DMS53 (cell line): Measurements from ENCODE around the gene SLC27A3.

Source experiments
- DNase-seq: peaks from one replicate; lab custom pipeline; 2025; lab: John Stamatoyannopoulos, UW

The SLC27A3 gene, protein sequence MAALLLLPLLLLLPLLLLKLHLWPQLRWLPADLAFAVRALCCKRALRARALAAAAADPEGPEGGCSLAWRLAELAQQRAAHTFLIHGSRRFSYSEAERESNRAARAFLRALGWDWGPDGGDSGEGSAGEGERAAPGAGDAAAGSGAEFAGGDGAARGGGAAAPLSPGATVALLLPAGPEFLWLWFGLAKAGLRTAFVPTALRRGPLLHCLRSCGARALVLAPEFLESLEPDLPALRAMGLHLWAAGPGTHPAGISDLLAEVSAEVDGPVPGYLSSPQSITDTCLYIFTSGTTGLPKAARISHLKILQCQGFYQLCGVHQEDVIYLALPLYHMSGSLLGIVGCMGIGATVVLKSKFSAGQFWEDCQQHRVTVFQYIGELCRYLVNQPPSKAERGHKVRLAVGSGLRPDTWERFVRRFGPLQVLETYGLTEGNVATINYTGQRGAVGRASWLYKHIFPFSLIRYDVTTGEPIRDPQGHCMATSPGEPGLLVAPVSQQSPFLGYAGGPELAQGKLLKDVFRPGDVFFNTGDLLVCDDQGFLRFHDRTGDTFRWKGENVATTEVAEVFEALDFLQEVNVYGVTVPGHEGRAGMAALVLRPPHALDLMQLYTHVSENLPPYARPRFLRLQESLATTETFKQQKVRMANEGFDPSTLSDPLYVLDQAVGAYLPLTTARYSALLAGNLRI

DNA sequence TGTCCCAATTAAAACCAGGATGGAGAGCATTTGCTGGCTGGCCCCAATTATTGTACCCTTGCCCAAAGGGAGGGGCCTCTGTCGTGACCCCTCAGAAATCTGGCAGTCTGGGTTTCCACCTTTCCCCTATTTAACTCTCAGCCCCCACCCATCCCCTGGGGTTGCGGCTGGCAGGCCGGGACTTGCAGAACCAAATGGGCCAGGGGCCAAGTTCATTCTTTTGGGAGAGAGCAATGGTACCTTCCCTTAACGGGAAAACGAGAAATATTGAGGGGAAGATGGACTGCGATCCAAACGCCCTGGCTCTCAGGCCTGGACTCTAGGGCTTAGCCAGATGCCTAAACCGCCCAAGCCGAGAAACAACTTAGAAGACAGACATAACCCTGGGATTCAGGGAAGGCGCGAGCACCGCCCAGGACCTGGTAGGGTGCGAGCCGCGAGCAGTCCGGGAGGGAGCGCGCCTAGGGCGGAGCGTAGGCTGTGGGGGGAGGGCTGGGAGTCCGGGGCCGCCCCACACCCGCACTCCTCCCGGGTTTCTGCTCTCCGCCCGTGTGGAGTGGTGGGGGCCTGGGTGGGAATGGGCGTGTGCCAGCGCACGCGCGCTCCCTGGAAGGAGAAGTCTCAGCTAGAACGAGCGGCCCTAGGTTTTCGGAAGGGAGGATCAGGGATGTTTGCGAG, at the start of gene SLC27A3:
TSS of gene SLC27A3 (plus strand) at position 628 of the 678 bp plus-strand sequence. CDS start 91 bp downstream, outside the sequence.
- peak; percentile 84 for DNase-seq

DNA sequence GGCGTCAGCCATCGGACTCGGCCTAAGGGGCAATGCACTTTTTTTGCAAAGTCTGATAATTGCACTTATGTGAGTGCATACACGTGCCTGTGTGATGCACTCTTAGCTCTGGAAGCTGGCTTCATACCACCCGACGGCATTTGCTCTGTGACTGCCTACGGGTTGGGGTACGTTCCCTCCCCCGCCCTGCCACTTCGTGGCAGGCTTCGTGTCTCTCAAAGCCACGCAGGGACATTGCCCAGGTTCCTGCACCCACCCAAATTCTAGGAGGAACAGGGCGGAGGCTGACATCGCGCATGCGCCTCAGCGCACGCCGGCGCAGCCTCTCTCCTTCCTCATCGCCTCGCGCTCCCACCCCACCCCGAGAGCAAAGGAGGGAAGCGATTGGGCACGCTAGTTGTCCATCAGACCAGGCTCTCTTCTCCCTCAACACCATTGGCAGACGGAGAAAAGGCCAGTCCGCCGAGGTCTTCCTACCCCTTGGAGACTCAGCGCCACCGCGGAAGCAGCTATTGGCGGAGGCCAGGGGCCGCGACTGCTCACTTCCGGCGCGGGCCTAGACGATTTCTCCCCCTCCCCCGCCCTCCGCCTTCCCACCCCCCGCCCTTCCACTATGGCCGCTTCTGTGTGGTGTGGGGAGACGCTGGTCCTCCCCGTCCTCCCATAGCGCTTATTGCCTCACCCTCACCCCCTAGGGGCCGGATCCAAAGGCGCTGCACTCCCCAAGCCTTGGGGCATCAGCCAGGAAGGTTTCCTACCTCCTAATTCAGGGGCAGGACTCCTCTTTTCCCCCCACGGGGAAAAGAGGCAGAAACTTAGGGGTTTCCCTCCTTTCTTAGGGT, 47.5 kb upstream of the SLC27A3 start, which contains the start of gene INTS3:
TSS of gene INTS3 (plus strand) at position 588 of the 842 bp plus-strand sequence. CDS start 585 bp downstream, outside the sequence.
- DNase-seq = peak; percentile 100

DNA sequence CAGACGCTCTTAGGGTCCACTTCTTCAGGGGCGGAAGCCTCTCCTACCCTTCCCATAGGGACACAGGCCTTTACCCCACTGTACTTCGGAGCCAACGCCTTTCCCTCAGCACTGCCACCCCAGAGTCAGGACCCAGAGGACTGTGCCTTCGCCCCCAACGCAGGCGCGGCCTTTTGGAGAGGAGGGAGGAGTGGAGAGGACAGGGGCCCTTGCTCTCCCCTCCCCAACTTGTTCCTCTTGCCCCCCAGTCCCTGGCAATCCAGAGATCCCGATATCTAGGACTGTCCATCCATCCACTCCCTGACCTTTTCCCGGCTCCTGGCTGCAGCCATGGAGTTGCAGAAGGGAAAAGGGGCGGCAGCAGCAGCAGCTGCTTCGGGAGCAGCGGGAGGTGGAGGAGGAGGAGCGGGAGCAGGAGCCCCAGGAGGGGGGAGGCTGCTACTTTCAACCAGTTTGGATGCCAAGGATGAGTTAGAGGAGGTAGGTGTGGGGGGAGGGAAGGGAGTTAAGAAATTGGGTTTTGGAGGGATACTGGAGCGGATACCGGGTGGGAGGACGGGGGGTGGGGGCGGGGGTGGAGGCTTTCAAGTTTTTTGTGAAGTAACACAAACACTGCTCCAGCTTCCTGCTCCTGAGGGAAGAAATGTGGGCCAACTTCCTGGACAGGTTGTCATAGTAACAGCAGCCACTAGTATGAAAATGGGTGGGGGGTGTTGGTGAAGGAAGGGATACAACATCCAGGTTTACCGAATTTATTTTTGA, 46.7 kb upstream of the SLC27A3 start:
- peak; percentile 76 for DNase-seq

DNA sequence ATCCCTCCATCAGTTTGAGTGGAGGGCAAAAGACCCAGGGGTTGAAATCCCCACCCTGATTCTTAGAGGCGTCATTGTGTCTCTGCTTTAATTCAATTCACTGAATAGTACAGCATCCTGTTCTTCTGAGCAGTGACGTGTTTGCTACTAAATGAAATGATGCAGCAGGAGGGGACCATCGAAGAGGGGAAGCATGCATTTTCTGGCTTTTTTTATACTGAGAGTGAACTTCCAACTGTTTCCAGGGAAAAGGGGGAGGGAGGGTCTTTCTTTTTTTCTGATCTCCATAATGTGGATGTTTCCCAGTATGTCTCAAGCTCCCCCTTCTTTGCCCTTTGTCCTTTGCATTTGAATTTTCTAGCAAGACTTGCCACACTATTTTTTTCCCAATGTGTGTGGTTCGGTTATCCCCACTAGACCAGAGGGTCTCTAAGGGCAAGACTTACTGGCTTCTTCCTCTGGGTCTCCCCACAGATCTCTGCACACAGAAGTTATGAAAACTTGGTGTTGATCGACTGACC, 44.7 kb upstream of the SLC27A3 start:
- DNase-seq = no peak

DNA sequence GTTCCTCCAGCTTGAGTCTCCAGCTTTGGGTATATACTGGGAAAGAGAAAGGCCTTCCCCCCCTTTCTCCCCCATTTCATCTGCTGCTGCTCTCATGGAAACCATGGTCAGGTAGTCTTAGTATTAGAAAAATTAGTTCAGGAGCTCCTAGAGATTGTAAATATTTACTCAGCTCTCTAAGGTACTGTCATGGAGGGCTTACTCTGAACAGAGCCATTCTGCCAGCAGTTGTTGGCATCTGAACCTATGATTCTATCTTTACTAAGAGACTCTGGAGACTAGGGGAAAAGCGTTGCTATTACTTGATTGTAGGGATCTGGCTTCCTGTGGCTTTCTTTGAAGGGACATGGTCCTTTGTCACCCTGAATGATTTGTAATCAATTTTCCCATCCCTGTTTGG, 41.2 kb upstream of the SLC27A3 start:
- peak; percentile 86 for DNase-seq

DNA sequence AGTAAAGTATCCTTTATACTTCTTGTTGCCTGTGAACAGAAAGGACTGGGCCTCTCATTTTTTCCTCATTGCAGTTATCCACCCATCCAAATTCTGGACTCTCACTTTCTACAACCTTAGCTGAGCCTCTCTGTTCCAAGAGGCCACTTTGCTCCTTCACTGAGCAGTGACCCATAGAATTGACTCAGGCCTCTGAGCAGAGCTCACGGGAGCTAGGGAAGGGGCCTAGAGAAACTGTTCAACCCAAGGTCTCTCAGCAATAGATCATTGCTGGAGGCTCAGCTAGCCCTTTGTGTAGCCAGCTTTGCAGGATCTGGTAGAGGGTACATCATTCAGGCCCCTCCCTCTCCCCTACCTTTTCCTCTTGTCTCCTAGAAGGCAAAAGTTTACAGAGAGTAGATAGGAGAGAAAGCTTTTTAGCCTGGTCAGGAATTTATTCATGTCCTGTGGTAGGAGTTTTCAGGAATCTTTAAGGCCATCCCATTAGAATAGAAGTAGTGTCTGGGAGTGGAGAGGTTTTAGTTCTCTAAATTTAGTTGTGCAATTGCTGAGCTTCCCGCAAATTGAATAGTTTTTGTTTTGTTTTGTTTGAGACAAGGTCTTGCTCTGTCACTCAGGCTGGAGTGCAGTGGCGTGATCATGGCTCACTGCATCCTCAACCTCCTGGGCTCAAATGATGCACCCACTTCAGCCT, 40.7 kb upstream of the SLC27A3 start:
- peak; percentile 60 for DNase-seq

DNA sequence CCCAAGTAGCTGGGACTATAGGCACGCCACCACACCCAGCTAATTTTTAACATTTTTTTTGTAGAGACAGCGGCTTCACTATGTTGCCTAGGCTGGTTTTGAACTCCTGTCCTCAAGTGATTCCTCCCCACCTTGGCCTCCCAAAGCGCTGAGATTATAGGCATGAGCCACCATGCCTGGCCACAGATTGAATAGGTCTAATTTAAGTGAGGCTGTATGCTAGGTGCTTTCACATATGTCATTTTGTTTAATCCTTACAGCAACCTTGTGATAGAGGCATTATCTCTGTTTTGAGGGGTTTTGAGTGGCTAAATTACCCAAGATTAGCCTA, 40.2 kb upstream of the SLC27A3 start:
- no peak for DNase-seq

DNA sequence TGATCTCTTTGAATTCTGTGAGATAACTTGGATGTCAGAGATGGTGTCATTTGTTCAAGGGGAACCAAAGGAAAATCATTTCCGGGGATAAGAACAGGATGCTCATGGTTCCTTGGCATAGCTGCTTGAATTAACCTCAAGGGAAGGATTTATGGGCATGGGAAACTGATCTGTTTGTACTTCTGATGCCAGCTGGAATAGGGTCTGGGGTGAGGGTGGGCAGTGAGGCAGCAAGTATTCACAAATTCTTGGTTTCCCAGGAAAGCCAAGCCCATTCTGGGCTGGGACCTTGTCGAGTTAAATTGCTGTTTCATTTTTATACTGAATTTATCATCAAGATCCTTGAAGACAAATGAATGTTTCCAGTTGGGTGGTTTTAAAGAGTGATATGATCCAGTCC, 33.2 kb upstream of the SLC27A3 start:
- DNase-seq = peak; percentile 43

DNA sequence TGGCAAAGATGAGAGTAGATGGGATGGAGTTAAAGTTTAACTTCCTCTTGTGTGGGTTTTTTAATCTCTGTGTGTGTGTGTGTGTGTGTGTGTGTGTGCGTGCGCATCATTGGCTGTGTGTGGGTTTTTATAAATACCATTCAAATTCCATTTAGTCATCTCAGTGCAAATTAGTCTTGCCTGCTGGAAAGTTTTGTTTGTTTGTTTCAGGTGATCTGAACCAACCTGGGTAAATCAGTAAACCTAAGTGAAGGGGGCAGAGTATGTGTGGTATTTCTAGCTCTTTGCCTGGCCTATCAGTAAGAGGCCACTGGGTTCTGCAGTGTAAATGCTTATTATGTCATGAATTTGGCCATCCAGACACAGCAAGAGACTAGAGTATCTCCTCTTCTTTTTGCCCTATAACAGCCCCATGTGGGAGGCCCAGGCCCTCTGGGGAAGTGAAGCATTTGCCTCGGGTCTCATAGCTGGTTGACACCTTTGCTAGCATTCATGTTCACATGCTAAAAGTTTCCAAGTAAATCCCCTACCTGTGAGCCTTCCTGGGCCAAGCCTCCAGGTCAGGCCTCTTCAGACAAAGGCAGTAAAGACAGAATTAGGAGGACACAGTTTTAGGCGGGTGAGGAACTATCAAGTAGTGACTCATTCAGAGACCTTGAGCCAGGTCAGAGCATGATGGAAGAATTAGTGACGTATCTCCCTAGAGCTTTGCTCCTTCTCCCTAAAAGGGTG, 32.6 kb upstream of the SLC27A3 start:
- peak; percentile 72 for DNase-seq

DNA sequence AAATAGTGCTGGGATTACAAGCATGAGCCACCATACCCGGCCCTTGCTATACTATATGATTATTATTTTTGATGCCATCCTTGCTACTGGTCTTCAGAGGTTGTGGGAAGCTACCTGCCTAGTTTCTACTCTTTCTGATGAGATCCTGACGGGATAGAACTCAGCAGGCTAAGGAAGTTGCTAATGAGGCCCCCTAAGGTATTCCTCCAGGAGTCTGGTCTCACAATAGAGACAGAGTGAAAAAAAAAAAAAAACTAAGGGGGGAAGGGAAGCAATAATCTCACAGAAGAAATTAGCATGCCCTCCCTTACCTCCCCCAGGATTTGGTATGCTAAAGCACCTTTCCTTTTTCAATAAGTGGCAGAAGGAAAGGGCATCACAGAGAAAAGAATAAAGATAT, 29.8 kb upstream of the SLC27A3 start:
- DNase-seq = no peak

DNA sequence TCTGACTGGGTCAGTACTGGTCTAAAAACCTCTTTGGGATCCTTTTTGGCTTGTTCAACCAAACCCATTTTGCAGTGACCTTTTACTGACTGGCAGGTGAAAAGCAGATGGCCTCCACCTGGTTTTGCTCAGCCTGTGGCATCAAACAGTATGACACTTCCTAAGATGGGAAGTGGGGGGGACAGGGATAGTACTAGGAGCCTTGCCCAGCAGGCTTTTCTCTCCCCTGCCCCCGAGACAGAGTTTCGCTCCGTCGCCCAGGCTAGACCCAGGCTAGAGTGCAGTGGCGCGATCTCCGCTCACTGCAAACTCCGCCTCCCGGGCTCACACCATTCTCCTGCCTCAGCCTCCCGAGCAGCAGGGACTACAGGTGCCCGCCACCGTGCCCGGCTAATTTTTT, 29.0 kb upstream of the SLC27A3 start:
- DNase-seq = no peak

DNA sequence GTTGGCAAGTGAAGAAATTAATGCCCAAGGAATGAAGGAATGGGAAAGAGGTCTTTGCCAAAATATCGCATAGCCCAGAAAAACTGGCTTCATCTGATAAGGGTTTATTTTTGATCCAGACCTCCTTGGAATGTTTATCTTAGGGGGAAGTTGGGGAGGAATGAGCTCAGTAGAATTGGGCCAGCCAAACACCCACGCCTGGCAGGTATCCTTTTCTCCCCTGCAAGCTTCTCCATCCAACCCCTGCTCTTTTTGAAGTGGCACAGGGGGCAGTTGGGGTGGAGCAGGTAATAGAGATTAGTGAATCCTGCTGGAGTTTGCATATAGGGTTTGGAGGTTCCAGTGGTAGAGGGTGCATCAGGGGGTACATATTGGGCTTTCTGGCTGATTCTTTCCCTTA, 26.3 kb upstream of the SLC27A3 start:
- no peak for DNase-seq

DNA sequence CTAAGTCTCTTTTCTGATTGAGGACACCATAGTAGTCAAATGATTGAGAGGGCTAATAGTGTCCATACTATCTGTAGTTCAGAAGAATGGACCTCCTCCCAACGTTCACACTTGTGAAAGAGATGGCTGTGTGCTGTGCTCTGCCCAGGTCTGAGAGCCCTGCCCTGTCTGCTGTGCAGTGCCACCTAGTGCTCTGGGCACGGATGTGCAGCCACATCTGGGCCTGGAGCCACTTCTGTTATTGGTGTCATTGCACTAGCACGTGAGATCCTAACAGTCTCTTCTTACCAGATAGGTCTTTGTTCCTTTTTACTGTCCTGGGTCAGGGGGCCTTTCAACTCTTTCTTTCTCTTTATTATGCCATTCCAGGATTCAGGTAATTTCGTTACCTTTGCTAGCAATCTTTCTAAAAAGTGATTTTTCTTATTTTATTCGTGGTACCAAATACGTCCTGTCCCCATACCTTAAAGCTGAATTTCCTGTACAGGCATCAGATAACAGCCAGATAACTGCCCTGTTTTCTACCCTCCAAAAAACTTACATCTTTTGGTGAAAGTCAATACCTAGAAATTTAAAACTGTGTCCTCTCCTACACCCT, 25.7 kb upstream of the SLC27A3 start:
- DNase-seq = peak; percentile 91

DNA sequence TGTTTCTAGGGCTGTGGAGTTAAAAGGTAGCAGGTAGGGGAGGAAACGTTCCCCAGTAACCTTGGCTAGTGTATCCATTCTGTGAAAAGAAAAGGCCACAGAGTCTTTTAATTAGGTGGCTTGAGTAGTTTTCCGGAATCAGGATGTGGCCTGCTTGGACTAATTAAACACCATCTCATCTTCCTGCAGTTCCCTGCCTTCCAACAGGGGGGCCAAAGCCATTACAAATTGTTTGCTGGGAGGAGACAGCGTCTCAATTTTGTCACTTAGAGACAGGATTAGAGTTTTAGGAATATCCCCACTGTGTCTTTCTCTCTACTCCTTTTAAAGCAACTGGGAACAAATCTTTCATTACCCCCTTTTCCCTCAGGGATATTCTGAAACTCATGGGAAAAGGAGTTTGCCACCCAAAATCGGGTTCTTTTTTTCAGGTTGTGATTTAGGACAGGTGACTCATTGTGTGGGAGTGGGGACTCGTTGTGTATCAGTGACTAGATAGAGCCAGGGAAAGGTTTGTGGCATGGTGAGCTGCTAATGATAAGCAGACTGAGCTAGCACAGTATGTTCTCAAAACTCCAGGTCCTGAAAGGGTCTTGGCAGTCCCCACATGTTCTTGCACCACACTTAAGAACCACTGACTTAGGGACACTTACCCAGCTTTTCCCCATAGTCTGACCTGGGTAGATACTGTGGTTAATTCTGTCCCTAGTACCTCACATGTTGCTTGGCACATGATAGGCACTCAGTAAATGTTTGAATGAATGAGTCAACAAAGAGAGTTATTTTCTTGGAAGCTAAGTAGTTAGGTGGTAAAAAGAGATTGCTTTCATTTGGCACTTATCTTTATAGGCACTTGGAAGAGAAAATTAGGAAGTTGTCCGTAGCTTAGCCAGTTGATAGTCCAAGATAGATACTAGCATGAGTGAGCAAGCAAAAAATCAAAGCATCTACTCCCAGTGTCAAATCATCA, 24.9 kb upstream of the SLC27A3 start:
- DNase-seq = no peak

DNA sequence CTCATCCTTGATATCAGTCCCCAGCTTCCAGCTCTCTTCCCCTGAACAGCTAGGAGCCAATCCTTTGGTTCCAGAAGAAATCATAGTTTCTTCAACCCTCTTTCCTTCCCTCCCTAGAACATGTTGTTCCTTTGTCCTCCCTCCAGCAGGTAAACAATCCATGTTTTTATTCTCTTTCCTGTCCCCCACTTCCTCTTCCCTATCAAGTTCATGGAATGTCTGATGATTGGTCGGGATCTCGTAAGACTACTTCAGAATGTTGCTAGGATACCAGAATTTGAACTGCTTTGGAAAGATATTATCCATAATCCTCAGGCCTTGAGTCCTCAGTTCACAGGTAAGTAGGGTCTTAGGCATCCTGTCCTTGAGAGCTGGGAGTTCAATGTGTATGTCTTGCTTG, 23.1 kb upstream of the SLC27A3 start:
- DNase-seq = no peak

DNA sequence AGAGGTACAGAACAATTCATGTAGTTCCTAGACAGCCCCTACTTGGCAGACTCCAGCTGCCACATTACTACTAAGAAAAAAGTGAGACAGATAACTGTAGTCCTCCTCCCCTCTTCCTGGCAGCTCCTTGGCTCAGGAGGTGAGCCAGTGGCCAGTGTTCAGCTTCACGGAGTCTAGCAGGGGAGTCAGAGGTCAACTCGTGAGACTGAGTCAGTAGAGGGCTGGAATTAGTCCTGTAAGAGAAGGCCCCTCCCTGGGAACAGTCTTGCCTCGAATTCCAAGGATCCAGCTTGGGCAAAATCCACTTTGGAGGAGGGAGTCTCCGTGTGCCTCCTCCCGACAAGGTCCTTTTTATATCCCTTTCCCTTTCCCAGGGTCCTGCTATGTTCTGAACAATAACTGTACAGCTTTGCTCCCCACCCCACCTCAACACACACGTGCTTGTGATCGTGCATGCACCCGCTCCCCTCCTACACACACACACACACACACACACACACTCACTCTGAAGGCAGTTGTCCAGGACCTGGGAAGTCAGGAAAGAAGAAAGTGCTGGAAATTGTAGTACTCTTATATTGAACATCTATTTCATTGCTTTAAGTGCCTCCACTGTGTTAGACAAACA, 22.5 kb upstream of the SLC27A3 start:
- no peak for DNase-seq

DNA sequence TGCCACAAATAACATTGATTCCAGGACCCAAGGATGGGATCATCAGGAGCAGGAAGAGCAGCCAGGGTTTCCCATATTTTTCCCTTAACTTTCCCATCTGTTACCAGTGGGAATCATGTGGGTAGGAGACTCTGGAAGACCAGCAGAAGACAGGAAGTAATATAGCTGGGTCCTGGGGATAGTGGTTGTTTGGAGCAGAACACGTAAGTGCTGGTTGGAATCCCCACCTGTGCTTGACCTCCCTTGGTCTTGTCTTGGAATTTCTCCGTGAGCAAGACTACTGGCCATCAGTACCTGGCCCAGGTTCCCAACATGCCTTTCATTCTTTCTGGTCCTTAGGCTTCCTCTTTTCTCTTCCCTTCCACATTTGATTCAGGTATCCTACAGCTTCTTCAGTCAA, 20.9 kb upstream of the SLC27A3 start:
- DNase-seq = no peak

DNA sequence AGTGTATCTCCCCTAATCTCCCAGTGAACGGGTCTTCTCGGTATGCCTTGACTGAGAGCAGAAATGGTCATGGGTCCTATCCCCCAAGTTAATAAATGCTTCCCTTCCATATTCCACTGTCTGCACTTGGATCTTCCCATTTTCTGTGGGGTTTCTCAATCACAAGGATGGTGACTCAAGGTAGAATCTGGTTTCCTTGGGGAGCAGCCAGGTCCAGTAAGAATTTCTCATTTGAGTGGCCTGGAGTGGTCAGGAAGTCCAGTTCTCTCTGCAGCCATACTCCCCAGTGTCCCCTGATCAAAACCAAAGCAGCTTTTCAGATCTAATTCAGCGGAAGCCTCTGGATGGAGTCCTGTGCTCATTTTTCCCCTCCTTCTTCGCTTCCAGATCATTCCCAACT, 14.8 kb upstream of the SLC27A3 start:
- DNase-seq = no peak
